ENCODE measurements around the gene CCDC97.

GRCh38 chr19:41363371-41363752 is 53.4 kb downstream of the CCDC97 start:
- TF ChIP-seq CTCF (IDR thresholded peaks at IDR 0.05 in 2 of 3, conservative IDR thresholded peaks at IDR 0.05 in 1 of 3; ENCODE audit: borderline replicate concordance in 1 of 3, insufficient read depth in 1 of 3, low read depth in 2 of 3, low read length in 2 of 3) (no peak), POLR2AphosphoS5 (IDR thresholded peaks at IDR 0.05; ENCODE audit: low read depth, low read length) (no peak), POLR2A (IDR thresholded peaks at IDR 0.05; ENCODE audit: borderline replicate concordance, extremely low read depth, insufficient read depth, insufficient read length) (no peak), EZH2 (IDR thresholded peaks at IDR 0.05) (no peak), ZNF274 (IDR thresholded peaks at IDR 0.05; ENCODE audit: low read depth, low read length) (no peak), SRF (IDR thresholded peaks at IDR 0.05; ENCODE audit: low read depth) (no peak), CEBPB (IDR thresholded peaks at IDR 0.05; ENCODE audit: low read depth) (no peak), SIN3A (IDR thresholded peaks at IDR 0.05; ENCODE audit: low read depth) (no peak), MAX (IDR thresholded peaks at IDR 0.05) (no peak)

Data from HCT116 (cell line).